DMS53 treated with DMSO at 0.1 percent for 48 hours (cell line): ENCODE results near the gene TMEM250.

Source experiments
- DNase-seq: peaks from one replicate; lab custom pipeline; 2025; ENCODE audit not compliant: unreplicated experiment; lab: John Stamatoyannopoulos, UW

TMEM250 gene

DNA sequence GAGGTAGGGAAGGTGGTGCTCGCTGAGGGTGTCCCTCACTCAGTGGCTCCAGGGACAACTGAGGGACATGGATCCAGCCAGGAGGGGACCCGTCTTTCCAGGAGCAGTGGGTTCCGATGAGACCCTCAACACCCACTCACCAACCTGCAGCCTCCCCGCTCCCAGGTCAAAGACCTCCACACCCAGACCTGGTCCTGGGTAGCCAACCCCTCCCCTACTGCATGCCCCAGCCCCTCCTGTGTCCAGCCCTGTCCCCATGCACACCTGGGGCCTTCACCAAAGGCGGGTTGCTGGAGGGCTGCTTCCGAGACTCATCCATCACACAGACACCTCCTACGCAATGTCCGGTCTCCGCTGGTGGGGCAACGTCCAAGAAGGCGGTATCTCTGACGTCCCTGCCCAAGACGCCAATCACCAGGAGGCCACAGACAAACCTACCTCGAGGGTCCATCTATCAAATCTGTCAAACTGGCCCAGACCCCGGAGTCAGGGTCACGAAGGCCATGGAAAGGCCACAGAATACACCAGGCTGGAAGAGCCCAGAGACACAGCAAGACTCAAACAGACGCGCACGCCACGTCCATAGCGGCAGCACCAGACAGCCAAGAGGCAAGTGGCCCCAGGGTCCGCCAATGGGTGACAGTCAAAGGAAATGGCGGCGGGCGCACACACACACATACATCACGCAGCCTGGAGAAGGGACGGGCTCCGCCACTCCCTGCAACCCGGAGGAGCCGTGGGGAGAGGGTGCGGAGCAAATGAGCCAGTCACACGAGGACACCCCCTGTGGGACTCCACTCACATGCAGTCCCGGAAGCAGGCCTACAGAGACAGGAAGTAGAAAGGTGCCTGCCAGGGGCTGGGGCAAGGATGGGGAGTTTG, 34.4 kb downstream of the TMEM250 start:
- no peak for DNase-seq

DNA sequence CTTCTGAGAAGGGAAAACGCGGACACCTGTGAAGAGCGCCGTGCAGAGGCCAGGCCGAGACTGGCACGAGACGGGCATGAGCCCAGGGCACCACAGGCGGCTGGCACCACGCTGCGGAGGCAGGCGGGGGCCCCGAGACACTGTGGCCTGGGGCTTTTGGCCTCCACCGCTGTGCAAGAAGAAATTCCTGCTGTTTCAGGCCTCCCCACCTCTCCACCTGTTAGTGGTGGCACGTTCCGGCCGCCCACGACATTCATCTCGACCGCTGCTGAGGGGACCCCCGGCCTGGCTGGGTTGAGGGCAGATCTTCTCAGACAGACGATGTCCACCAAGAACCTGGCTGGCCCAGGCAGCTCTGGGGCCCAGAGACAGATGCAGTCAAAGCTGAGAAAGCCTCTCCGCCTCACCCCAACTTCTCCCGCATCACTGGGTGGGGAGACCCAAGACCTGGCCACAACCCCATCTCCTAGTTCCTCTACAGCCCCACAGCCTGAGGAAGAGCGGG, 35.1 kb downstream of the TMEM250 start:
- DNase-seq, result no peak

DNA sequence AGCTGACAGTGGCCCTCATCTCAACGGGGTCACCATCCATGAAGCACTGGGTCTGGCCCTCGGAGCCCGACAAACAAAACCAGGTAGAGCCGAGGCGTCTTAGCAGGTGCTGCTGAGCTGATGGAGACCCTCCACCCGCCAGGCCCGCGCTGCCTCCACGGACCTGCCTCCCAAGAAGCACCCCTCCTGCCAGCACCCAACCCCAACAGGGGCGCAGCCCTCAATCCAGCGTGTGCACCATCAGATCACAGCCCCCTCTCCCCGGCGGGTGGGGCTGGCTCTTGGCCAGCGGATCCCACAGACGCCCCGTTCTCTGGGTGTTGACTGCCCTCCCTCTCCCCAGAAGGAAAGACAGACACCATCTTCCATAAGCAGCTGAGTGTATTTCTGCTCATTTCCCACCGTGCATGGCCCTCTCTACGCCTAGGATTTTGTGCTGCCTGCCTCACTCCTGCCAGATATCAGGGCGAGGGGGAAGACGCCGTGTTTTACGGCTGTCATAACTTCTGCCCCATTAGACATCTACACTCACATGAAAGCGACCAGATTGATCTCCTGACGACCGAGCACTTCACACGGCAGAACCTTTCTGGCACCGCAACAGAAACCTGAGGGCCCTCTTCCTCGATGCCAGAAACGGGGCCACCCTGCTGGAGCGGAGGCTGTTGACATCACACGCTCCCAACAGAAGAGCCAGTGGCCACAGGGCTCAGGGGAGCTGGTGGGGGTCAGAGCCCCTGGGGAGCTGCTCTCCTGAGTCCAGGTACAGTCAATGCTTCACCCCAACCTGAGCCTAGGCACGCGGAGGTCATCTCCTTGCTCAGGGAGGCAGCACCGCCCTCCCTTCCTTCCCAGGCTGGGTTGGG, 35.9 kb downstream of the TMEM250 start:
- DNase-seq, result no peak

DNA sequence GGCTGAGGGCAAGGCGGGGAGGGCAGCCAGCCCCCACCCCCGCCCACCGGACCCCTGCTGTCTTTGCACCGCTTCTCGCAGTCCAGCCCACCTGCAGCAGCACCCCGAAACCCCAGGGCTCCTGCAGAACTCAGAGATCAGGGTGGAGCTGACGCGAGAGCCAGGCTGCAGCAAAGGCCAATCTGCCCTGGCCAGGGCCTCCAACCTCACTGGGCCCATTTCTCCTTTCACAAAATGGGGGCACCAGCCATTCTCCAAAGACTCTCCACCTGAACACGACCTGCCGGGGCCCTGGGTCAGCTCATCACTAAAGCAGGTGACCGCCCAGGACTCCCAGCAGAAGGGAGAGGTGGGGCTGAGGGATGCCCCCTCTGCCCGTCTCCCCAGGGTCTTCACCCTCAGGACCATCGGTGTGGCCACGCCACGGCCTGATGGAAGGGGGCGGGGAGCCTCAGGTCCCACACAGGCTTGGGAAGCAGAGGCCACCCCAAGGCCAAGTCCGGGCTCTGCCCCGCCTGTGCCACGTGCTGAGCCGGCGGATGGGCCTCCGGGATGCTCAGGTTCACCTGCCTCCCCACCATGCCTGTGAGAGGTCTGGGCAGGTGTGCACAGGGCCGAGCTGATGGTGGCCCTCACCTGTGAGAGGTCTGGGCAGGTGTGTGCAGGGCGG, 36.7 kb downstream of the TMEM250 start:
- DNase-seq, result no peak

DNA sequence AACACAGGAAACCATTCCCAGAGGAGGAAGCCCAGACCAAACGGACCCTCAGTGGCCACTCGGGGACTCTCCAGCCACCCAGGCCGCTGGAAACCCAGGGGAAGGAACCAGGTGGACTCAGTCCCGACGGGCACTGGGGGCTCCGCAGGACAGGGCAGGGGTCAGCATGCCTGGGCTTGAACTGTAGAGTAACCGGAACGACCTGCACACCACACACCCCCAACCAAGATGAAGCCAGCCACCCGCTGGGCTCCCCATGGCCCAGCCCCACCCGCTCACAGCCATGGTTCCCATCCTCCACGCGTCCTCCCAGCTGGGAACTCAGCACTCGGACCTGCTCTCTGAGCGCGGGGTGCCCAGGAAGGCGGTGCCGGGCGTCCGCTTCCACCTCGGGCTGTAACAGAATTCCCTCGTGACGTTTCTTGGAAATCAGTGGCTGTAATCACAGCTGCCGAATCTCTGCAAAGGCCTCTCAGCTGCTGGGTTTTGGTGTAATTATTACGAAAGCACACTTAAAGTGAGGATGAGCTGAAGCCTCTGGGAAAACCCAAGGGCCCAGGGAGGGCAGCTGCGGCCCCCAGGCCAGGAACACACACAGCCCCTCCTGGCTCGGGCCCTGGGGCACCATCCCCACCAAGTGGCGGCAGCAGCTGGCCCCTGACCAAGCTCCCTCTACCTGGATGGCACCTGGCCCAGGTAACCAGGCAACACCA, 37.4 kb downstream of the TMEM250 start:
- DNase-seq, result no peak

GRCh38 chr9:136080716-136081112, 38.0 kb downstream of the TMEM250 start:
- no peak for DNase-seq

- DNase-seq, result no peak
Observed at GRCh38 chr9:136079916-136080246, 38.8 kb downstream of the TMEM250 start.

- DNase-seq, result no peak
Observed at GRCh38 chr9:136079211-136079915, 39.3 kb downstream of the TMEM250 start.

GRCh38 chr9:136078498-136079011, 40.1 kb downstream of the TMEM250 start:
- DNase-seq, result no peak

GRCh38 chr9:136078024-136078423, 40.7 kb downstream of the TMEM250 start:
- DNase-seq, result no peak

DNA sequence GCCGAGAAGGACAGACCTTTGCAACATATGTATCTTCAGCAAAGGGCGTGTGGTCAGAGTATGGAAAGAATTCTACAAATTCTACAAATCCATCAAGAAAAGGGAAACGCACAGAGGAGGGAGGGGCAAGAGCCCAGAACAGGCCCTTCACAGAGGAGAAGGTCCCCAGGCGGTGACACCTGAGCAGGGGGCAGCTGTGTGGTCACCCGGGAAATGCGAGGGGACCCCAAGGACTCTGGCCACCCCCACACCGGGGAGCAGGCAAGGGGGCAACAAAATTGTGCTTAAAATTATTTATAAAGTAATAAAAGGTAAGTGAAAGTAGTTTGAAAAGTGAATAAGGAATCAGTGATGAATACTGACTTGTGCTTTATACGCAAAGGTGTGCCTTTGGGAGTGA, 41.2 kb downstream of the TMEM250 start:
- no peak for DNase-seq

DNA sequence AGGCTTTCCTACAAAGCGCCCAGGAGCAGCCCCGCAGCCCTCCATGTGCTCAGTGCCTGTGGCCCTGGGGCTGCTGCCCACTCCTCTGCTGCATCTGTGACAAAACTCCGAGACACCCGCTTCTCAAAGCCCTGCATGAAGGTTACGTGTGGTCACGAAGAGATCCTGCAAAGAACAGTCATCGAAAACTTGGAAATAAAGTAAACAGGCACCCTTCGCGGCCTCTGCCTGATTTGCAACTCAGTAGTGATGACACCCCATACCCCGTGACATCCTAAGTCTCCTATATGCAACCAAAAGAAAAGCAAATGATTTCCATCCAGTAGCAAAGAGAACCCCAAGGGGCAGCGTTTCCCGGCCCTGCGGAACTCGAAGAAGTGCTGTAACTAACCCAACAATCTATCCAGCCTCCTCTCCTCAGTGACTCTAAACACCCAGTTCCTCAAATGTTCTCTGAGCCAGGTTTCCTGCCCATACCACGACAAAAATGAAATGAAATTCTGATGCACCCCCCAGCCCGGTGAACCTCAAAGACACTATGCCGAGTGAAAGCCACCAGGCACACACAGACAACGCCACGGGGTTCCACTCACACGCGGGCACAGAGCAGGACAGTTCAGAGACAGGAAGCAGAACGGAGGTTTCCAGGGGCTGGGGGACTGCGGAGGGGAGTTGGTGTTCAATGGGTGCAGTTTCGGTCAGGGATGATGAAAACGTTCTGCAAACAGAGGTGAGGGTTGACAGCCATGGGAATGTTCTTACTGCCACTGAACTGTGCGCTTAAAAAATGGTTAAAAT, 42.6 kb downstream of the TMEM250 start:
- DNase-seq, result no peak

DNA sequence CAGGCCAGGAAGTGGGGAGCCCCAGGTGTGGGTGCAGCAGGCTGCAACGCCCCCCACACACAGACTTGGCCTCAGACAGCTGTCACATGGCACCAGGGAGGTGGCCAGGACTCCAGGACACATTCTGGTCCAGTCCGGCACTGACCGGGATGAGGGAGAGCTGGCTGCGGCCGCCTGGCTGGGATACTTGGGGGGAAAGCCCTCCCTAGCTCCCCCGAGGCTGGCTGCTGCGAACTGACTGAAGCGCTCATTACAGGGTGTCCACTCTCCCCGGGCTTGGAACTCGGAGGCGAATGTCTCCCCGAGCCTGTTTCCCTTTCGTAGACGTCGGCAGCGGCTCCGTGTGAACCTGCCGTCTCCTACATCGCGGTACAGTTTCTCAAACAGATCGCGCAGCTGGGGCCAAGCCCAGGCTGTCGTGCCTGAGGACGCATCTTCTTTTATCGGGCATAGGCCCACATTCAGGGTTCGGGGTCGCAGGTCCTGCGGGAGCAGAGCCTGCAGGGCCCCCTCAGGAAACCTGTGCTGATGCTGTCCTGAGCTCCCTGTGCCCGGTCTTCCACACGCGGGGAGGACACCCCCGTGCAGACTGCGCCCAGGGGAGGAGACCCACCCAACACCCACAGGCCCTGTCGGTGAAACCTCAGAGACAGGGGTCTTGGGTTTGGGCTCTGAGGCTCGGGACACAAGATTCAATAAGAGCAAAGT, 43.4 kb downstream of the TMEM250 start:
- no peak for DNase-seq

GRCh38 chr9:136074706-136075105, 44.0 kb downstream of the TMEM250 start:
- no peak for DNase-seq
